NCI-H774 (cell line): ENCODE measurements around the gene ZNF385C.

Source experiments
- DNase-seq: peaks from one replicate; lab custom pipeline; 2025; lab: John Stamatoyannopoulos, UW

Gene ZNF385C

GRCh38 chr17:42077755-42078154, 20.5 kb downstream of the ZNF385C start:
- DNase-seq = no peak

GRCh38 chr17:42076797-42077559, 21.3 kb downstream of the ZNF385C start:
- no peak for DNase-seq

GRCh38 chr17:42075789-42076188, 22.5 kb downstream of the ZNF385C start:
- DNase-seq = no peak

- no peak for DNase-seq
Measured at GRCh38 chr17:42072323-42073187, 25.7 kb downstream of the ZNF385C start.

GRCh38 chr17:42071810-42072209, 26.5 kb downstream of the ZNF385C start:
- no peak for DNase-seq

GRCh38 chr17:42068979-42069378, 29.3 kb downstream of the ZNF385C start:
- no peak for DNase-seq

- DNase-seq = peak; percentile 50
Measured at GRCh38 chr17:42067371-42068091, 30.7 kb downstream of the ZNF385C start.

- DNase-seq = no peak
Measured at GRCh38 chr17:42065201-42065600, 33.1 kb downstream of the ZNF385C start.

GRCh38 chr17:42062681-42063080, 35.6 kb downstream of the ZNF385C start:
- no peak for DNase-seq

GRCh38 chr17:42061646-42062487, 36.4 kb downstream of the ZNF385C start:
- no peak for DNase-seq

- DNase-seq = no peak
Measured at GRCh38 chr17:42060231-42060630, 38.0 kb downstream of the ZNF385C start.

- DNase-seq = no peak
Measured at GRCh38 chr17:42059815-42060214, 38.5 kb downstream of the ZNF385C start.

- no peak for DNase-seq
Measured at GRCh38 chr17:42058063-42058462, 40.2 kb downstream of the ZNF385C start.

- no peak for DNase-seq
Measured at GRCh38 chr17:42056635-42057034, 41.6 kb downstream of the ZNF385C start.

- no peak for DNase-seq
Measured at GRCh38 chr17:42055496-42055895, 42.8 kb downstream of the ZNF385C start.

- no peak for DNase-seq
Measured at GRCh38 chr17:42055027-42055426, 43.2 kb downstream of the ZNF385C start.

- DNase-seq = no peak
Measured at GRCh38 chr17:42053731-42054500, 44.4 kb downstream of the ZNF385C start.

- DNase-seq = no peak
Measured at GRCh38 chr17:42052346-42052877, 45.9 kb downstream of the ZNF385C start.

- DNase-seq = no peak
Measured at GRCh38 chr17:42051645-42052044, 46.6 kb downstream of the ZNF385C start.

- DNase-seq = no peak
Measured at GRCh38 chr17:42051013-42051400, 47.3 kb downstream of the ZNF385C start.
